GM23338 (cell line): ENCODE data around the gene NLE1. TPM values are rescaled to one million over a fixed set of nuclear protein-coding genes. Genes with fewer than 3 reads are reported as not detected.

Experiments used
- ATAC-seq: fragments of 200-7000 bp; cut with Tn5 transposase; 3 replicates; pipeline ENCODE4 v1.9.1; 2020
- DNase-seq: peaks from one replicate; pipeline ENCODE4 v3.0.0-alpha.2; 2015; ENCODE audit warnings: low spot score
- H2AFZ ChIP-seq: fragments of 200-600 bp; sonication (generic); 2 replicates; pipeline ENCODE4 v1.8.0; 2016; ENCODE audit warnings: antibody characterized with exemption, mild to moderate bottlenecking, moderate library complexity
- H3F3A ChIP-seq: fragments of 200-600 bp; sonication (generic); replicated peaks from 2 replicates; pipeline ENCODE4 v1.8.0; 2017; ENCODE audit warnings: antibody characterized with exemption, mixed run types, low read depth
- H3K27ac ChIP-seq: fragments of 200-600 bp; sonication (generic); 2 replicates; pipeline ENCODE4 v1.6.1; 2016; ENCODE audit warnings: low read depth
- H3K27me3 ChIP-seq: fragments of 200-600 bp; sonication (generic); 2 replicates; pipeline ENCODE4 v1.8.0; 2016; ENCODE audit warnings: mild to moderate bottlenecking, mixed run types, moderate library complexity; ENCODE audit not compliant: insufficient read depth
- H3K36me3 ChIP-seq: fragments of 200-600 bp; sonication (generic); 2 replicates; pipeline ENCODE4 v1.8.0; 2016; ENCODE audit warnings: mild to moderate bottlenecking; ENCODE audit not compliant: insufficient read depth
- H3K4me1 ChIP-seq: fragments of 200-600 bp; sonication (generic); 2 replicates; pipeline ENCODE4 v1.8.0; 2016; ENCODE audit warnings: mild to moderate bottlenecking, moderate library complexity; ENCODE audit not compliant: insufficient read depth
- H3K4me2 ChIP-seq: fragments of 200-600 bp; sonication (generic); 2 replicates; pipeline ENCODE4 v1.7.1; 2017; ENCODE audit warnings: mixed run types
- H3K4me3 ChIP-seq: fragments of 200-600 bp; sonication (generic); 2 replicates; pipeline ENCODE4 v1.6.1; 2016; ENCODE audit warnings: mixed run types
- H3K79me2 ChIP-seq: fragments of 200-600 bp; sonication (generic); replicated peaks from 2 replicates; pipeline ENCODE4 v1.8.0; 2017; ENCODE audit warnings: mild to moderate bottlenecking; ENCODE audit not compliant: insufficient read depth
- H3K9me2 ChIP-seq: fragments of 200-600 bp; sonication (generic); 2 replicates; pipeline ENCODE4 v1.8.0; 2017; ENCODE audit not compliant: insufficient read depth
- H4K20me1 ChIP-seq: fragments of 200-600 bp; sonication (generic); replicated peaks from 2 replicates; pipeline ENCODE4 v1.8.0; 2017; ENCODE audit warnings: mild to moderate bottlenecking; ENCODE audit not compliant: insufficient read depth
- H3K27ac Mint-ChIP-seq: 2 replicates; pipeline ENCODE4 v1.8.0; 2020; ENCODE audit warnings: inconsistent platforms, mild to moderate bottlenecking, moderate library complexity, mixed read lengths
- H3K27me3 Mint-ChIP-seq: 3 replicates; pipeline ENCODE4 v1.8.0; 2022; ENCODE audit warnings: low read depth, mild to moderate bottlenecking, moderate library complexity, mixed read lengths, inconsistent platforms; ENCODE audit not compliant: insufficient read depth, poor library complexity
- H3K36me3 Mint-ChIP-seq: 3 replicates; pipeline ENCODE4 v1.8.0; 2021; ENCODE audit warnings: low read depth, mild to moderate bottlenecking, inconsistent platforms, moderate library complexity, mixed read lengths
- H3K4me1 Mint-ChIP-seq: 3 replicates; pipeline ENCODE4 v1.8.0; 2020; ENCODE audit warnings: mild to moderate bottlenecking, inconsistent platforms, mixed read lengths
- H3K4me3 Mint-ChIP-seq: 3 replicates; pipeline ENCODE4 v1.8.0; 2021; ENCODE audit warnings: moderate library complexity, mild to moderate bottlenecking, inconsistent platforms, mixed read lengths
- H3K9me3 Mint-ChIP-seq: 3 replicates; pipeline ENCODE4 v1.8.0; 2020; ENCODE audit warnings: moderate library complexity, mild to moderate bottlenecking, inconsistent platforms, mixed read lengths
- CREB1 ChIP-seq: fragments of 250-450 bp; sonication (Bioruptor Pico); IDR thresholded peaks from 2 replicates; pipeline ENCODE4 v1.5.0; 2020; ENCODE audit warnings: low read depth, mild to moderate bottlenecking, moderate library complexity
- ETS1 ChIP-seq: IDR thresholded peaks from 2 replicates; pipeline ENCODE4 v1.6.1; 2016; ENCODE audit warnings: antibody characterized with exemption
- EZH2 ChIP-seq: fragments of 200-600 bp; sonication (generic); IDR thresholded peaks from one replicate; pipeline ENCODE4 v1.8.0; 2017; ENCODE audit warnings: antibody characterized with exemption, mild to moderate bottlenecking, low read depth; ENCODE audit not compliant: unreplicated experiment
- EZH2phosphoT487 ChIP-seq: fragments of 200-600 bp; sonication (generic); IDR thresholded peaks from one replicate; pipeline ENCODE4 v1.8.1; 2018; ENCODE audit warnings: antibody characterized with exemption; ENCODE audit not compliant: unreplicated experiment
- JUNB ChIP-seq: IDR thresholded peaks from one replicate; pipeline ENCODE4 v1.6.1; 2016; ENCODE audit warnings: antibody characterized with exemption; ENCODE audit not compliant: unreplicated experiment
- NANOG ChIP-seq: IDR thresholded peaks from 2 replicates; pipeline ENCODE4 v1.6.1; 2016; ENCODE audit warnings: antibody characterized with exemption, borderline replicate concordance
- POLR2AphosphoS5 ChIP-seq: IDR thresholded peaks from 2 replicates; pipeline ENCODE4 v1.6.1; 2016; ENCODE audit warnings: antibody characterized with exemption, low read depth
- STAT1 ChIP-seq: IDR thresholded peaks from one replicate; pipeline ENCODE4 v1.6.1; 2016; ENCODE audit warnings: antibody characterized with exemption; ENCODE audit not compliant: unreplicated experiment
- ZNF114 ChIP-seq: fragments of 250-450 bp; sonication (Bioruptor Pico); IDR thresholded peaks from 2 replicates; pipeline ENCODE4 v1.5.0; 2020; ENCODE audit warnings: mild to moderate bottlenecking, moderate library complexity
- ZNF331 ChIP-seq: fragments of 250-450 bp; sonication (Bioruptor Pico); IDR thresholded peaks from 2 replicates; pipeline ENCODE4 v1.5.0; 2020; ENCODE audit warnings: low read depth, mild to moderate bottlenecking, moderate library complexity
- polyA plus RNA-seq: library from polyadenylated mRNA; unstranded; fragments of >200 nt; fragmentation: Nextera tagmentation; extraction: Ambion mirVana; gene quantifications from 2 replicates; pipeline ENCODE4 v1.2.1, GENCODE V29; 2016
- total RNA-seq: library from RNA; depleted of rRNA; stranded (reverse); fragments of >200 nt; shearing (Covaris generic); gene quantifications from 2 replicates; pipeline ENCODE4 v1.2.3, GENCODE V29; 2014
- TF ChIP-seq, protein P1 (sequence below): IDR thresholded peaks from one replicate; pipeline ENCODE4 v1.6.1; 2018; ENCODE audit warnings: antibody characterized with exemption; ENCODE audit not compliant: unreplicated experiment
- TF ChIP-seq, protein P2 (sequence below), 2 experiments: fragments of 200-600 bp in 1 of 2; sonication (generic) in 1 of 2; conservative IDR thresholded peaks; 2 replicates each; pipeline versions ENCODE4 v1.5.1 to v1.6.1; 2016 to 2017; ENCODE audit warnings: antibody characterized with exemption in 2 of 2, low read depth in 2 of 2, mild to moderate bottlenecking in 2 of 2, moderate library complexity in 1 of 2

Gene NLE1
- total and polyA plus RNA-seq, 2 experiments from 2014 or later = 16.6 to 66.4 TPM

- Mint-ChIP-seq H3K9me3 (no peaks in the 10 kb centered on the region), H3K27ac (no peak overlapping the region), H3K27me3 (peaks cover 4% of the 10 kb centered on the region), H3K4me3 (no peak overlapping the region), H3K4me1 (peaks cover 7% of the 10 kb centered on the region), H3K36me3 (no peaks in the 10 kb centered on the region)
- H3K4me1 ChIP-seq = peaks cover 3% of the 10 kb centered on the region; the same call in 1 of the 2 replicates
- TF ChIP-seq ETS1 = no peak
- TF ChIP-seq, protein P1, sequence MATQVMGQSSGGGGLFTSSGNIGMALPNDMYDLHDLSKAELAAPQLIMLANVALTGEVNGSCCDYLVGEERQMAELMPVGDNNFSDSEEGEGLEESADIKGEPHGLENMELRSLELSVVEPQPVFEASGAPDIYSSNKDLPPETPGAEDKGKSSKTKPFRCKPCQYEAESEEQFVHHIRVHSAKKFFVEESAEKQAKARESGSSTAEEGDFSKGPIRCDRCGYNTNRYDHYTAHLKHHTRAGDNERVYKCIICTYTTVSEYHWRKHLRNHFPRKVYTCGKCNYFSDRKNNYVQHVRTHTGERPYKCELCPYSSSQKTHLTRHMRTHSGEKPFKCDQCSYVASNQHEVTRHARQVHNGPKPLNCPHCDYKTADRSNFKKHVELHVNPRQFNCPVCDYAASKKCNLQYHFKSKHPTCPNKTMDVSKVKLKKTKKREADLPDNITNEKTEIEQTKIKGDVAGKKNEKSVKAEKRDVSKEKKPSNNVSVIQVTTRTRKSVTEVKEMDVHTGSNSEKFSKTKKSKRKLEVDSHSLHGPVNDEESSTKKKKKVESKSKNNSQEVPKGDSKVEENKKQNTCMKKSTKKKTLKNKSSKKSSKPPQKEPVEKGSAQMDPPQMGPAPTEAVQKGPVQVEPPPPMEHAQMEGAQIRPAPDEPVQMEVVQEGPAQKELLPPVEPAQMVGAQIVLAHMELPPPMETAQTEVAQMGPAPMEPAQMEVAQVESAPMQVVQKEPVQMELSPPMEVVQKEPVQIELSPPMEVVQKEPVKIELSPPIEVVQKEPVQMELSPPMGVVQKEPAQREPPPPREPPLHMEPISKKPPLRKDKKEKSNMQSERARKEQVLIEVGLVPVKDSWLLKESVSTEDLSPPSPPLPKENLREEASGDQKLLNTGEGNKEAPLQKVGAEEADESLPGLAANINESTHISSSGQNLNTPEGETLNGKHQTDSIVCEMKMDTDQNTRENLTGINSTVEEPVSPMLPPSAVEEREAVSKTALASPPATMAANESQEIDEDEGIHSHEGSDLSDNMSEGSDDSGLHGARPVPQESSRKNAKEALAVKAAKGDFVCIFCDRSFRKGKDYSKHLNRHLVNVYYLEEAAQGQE = no peak
- no peak for TF ChIP-seq JUNB
- TF ChIP-seq EZH2 = no peak
- TF ChIP-seq, protein P2, sequence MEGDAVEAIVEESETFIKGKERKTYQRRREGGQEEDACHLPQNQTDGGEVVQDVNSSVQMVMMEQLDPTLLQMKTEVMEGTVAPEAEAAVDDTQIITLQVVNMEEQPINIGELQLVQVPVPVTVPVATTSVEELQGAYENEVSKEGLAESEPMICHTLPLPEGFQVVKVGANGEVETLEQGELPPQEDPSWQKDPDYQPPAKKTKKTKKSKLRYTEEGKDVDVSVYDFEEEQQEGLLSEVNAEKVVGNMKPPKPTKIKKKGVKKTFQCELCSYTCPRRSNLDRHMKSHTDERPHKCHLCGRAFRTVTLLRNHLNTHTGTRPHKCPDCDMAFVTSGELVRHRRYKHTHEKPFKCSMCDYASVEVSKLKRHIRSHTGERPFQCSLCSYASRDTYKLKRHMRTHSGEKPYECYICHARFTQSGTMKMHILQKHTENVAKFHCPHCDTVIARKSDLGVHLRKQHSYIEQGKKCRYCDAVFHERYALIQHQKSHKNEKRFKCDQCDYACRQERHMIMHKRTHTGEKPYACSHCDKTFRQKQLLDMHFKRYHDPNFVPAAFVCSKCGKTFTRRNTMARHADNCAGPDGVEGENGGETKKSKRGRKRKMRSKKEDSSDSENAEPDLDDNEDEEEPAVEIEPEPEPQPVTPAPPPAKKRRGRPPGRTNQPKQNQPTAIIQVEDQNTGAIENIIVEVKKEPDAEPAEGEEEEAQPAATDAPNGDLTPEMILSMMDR (conservative IDR thresholded peaks at IDR 0.05; ENCODE audit: low read depth in 2 of 2) = no peak
- peak overlapping the region; percentile 52; the same call in 1 of the 2 replicates for H2AFZ ChIP-seq
- no peak for DNase-seq
- no peaks in the 10 kb centered on the region for H3K27me3 ChIP-seq
- no peak overlapping the region for H3K27ac ChIP-seq
- no peaks in the 10 kb centered on the region for H3K36me3 ChIP-seq
- H3K4me3 ChIP-seq = no peak overlapping the region
- no peak overlapping the region for H3K4me2 ChIP-seq
- H3F3A ChIP-seq = no peaks in the 10 kb centered on the region
- H3K79me2 ChIP-seq = no peaks in the 10 kb centered on the region
- no peaks in the 10 kb centered on the region for H3K9me2 ChIP-seq
- ATAC-seq = no peak
- H4K20me1 ChIP-seq = no peaks in the 10 kb centered on the region
Observed at GRCh38 chr17:35162755-35163154, 20.7 kb upstream of the NLE1 start.

DNA sequence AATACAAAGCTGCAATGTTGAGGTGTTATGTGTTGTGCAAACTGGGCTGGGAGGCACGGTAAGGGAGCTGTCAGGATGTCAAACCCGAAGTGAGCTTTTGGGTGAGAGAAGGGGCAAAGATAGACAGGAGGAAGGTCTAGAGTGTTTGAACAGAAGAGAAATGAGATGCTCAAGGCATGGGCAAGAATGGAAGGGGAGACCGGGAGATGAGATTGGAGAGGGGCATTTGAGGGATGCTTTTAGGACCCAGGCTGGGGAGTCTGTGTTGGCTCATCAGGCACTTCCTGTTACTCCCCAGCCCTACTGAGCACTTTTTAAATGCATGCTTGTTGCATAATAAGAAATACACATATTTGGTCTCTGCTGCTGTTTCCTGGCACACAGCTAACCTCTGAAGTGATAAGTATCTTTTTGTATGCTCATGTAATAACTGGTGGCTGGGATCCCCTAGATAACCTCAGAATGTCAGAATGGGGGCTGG is 19.2 kb upstream of the NLE1 start:
- H3K27me3 ChIP-seq = no peaks in the 10 kb centered on the region
- TF ChIP-seq JUNB = no peak
- TF ChIP-seq, protein P1 = no peak
- no peak for TF ChIP-seq NANOG
- TF ChIP-seq EZH2phosphoT487 = no peak
- TF ChIP-seq, protein P2 (conservative IDR thresholded peaks at IDR 0.05; ENCODE audit: low read depth in 2 of 2) = no peak
- no peak for TF ChIP-seq ZNF331 (CRISPR knock-in tag)
- no peak for TF ChIP-seq CREB1
- TF ChIP-seq POLR2AphosphoS5 = no peak
- no peak for TF ChIP-seq EZH2
- TF ChIP-seq STAT1 = no peak
- no peak for TF ChIP-seq ZNF114
- no peaks in the 10 kb centered on the region for H3K36me3 Mint-ChIP-seq
- H3K4me1 ChIP-seq = peaks cover 3% of the 10 kb centered on the region; the same call in 1 of the 2 replicates
- no peak overlapping the region for H3K27ac Mint-ChIP-seq
- H3K27me3 Mint-ChIP-seq = peaks cover 1% of the 10 kb centered on the region
- H3K9me2 ChIP-seq = no peaks in the 10 kb centered on the region
- H3K4me3 ChIP-seq = no peak overlapping the region
- no peaks in the 10 kb centered on the region for H3F3A ChIP-seq
- ATAC-seq = no peak
- DNase-seq = no peak
- no peak overlapping the region for H3K4me2 ChIP-seq
- H2AFZ ChIP-seq = no peak overlapping the region
- no peak overlapping the region for H3K27ac ChIP-seq
- no peaks in the 10 kb centered on the region for H4K20me1 ChIP-seq
- peaks cover 7% of the 10 kb centered on the region for H3K4me1 Mint-ChIP-seq
- H3K79me2 ChIP-seq = no peaks in the 10 kb centered on the region
- no peaks in the 10 kb centered on the region for H3K36me3 ChIP-seq
- H3K9me3 Mint-ChIP-seq = no peaks in the 10 kb centered on the region
- no peak overlapping the region; the same call in 2 of the 3 replicates for H3K4me3 Mint-ChIP-seq
